Upper lobe of left lung (tissue), 4 donors: Measurements from ENCODE around the gene KPNA3.

Source experiments
- EP300 ChIP-seq, 4 donors: sonication (generic); formaldehyde crosslinking; IDR thresholded peaks; one replicate each; pipeline ENCODE4 v1.5.1; 2017; ENCODE audit warnings: antibody characterized with exemption in 4 of 4, control low read depth in 2 of 4
- POLR2AphosphoS5 ChIP-seq, 2 donors: sonication (generic); formaldehyde crosslinking; IDR thresholded peaks; one replicate each; pipeline ENCODE4 v1.5.1; 2017; ENCODE audit warnings: antibody characterized with exemption in 2 of 2
- TF ChIP-seq, protein P1 (sequence below), 6 experiments: fragments of 450-650 bp in 4 of 6; fragments of 200-600 bp in 2 of 6; sonication (generic) in 2 of 6; IDR thresholded peaks; one replicate each; pipeline ENCODE4 v1.5.1; 2016 to 2019; ENCODE audit warnings: antibody characterized with exemption in 6 of 6

DNA sequence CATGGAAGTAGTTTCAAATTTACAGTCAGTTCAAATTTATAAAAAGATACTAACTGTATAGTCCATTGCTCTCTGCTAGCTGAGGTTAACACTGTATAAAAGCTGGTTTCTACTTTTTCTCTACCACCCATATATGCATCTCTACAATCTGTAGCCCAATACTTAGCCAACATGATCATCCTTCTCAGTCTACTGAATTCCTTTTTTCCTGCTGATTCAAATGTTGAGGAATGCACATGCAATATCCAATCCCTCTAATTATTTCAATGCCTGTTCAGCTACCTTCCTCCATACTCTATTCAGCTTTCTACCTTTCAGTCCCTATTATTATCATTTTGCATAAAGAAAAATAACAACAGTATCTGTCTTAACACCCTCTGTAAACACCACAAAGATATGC is 15.6 kb downstream of the KPNA3 start:
- TF ChIP-seq, protein P1, sequence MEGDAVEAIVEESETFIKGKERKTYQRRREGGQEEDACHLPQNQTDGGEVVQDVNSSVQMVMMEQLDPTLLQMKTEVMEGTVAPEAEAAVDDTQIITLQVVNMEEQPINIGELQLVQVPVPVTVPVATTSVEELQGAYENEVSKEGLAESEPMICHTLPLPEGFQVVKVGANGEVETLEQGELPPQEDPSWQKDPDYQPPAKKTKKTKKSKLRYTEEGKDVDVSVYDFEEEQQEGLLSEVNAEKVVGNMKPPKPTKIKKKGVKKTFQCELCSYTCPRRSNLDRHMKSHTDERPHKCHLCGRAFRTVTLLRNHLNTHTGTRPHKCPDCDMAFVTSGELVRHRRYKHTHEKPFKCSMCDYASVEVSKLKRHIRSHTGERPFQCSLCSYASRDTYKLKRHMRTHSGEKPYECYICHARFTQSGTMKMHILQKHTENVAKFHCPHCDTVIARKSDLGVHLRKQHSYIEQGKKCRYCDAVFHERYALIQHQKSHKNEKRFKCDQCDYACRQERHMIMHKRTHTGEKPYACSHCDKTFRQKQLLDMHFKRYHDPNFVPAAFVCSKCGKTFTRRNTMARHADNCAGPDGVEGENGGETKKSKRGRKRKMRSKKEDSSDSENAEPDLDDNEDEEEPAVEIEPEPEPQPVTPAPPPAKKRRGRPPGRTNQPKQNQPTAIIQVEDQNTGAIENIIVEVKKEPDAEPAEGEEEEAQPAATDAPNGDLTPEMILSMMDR (IDR thresholded peaks at IDR 0.05), result no peak
- TF ChIP-seq POLR2AphosphoS5 (IDR thresholded peaks at IDR 0.05) (no peak), EP300 (IDR thresholded peaks at IDR 0.05) (no peak)
